Measurements from ENCODE around the gene MICOS13. TPM values are rescaled to one million over a fixed set of nuclear protein-coding genes. Genes with fewer than 3 reads are reported as not detected.

The MICOS13 gene
- polyA plus RNA-seq, 1 donor from 2014 or later = 46.0 TPM

GRCh38 chr19:5644037-5644436, 36.3 kb downstream of the MICOS13 start:
- H3F3A ChIP-seq (ENCODE audit: insufficient read depth, low read length, poor library complexity, severe bottlenecking) = no peaks in the 10 kb centered on the region
- no peaks in the 10 kb centered on the region for H3K9me3 ChIP-seq (ENCODE audit: low read length)
- peaks cover 5% of the 10 kb centered on the region for H3K36me3 ChIP-seq (ENCODE audit: insufficient read depth, low read length)
- H3K9ac ChIP-seq (ENCODE audit: low read length) = no peak overlapping the region
- H4K20me1 ChIP-seq (ENCODE audit: insufficient read depth) = peaks cover 13% of the 10 kb centered on the region
- peaks cover 67% of the 10 kb centered on the region for H3K79me2 ChIP-seq (replicated peaks; ENCODE audit: insufficient read depth, low read length)
- no peaks in the 10 kb centered on the region for H3K9me2 ChIP-seq (ENCODE audit: insufficient read depth, low read length)
- TF ChIP-seq CTCF (IDR thresholded peaks at IDR 0.05; ENCODE audit: poor library complexity, severe bottlenecking) (no peak), REST (IDR thresholded peaks at IDR 0.05; ENCODE audit: borderline replicate concordance) (no peak), EP300 (conservative IDR thresholded peaks at IDR 0.05; ENCODE audit: poor library complexity, severe bottlenecking) (no peak), SMC3 (conservative IDR thresholded peaks at IDR 0.05; ENCODE audit: poor library complexity) (no peak), RAD21 (conservative IDR thresholded peaks at IDR 0.05) (no peak), EZH2 (IDR thresholded peaks at IDR 0.05; ENCODE audit: borderline replicate concordance, insufficient read depth, low read length, poor library complexity, severe bottlenecking) (no peak), MXI1 (conservative IDR thresholded peaks at IDR 0.05; ENCODE audit: poor library complexity, severe bottlenecking) (no peak), POLR2AphosphoS5 (IDR thresholded peaks at IDR 0.05) (no peak), TAF1 (IDR thresholded peaks at IDR 0.05; ENCODE audit: low read depth) (no peak)
- H2AFZ ChIP-seq (ENCODE audit: low read depth, low read length) = no peak overlapping the region
- H3K4me3 ChIP-seq (ENCODE audit: low read length) = no peak overlapping the region
- H3K27ac ChIP-seq (ENCODE audit: low read length) = no peak overlapping the region
- no peak overlapping the region for H3K4me2 ChIP-seq (ENCODE audit: low read length)
- H3K27me3 ChIP-seq (ENCODE audit: insufficient read depth, low read depth, low read length) = no peaks in the 10 kb centered on the region

- Histone ChIP-seq H3K79me2 (replicated peaks; ENCODE audit: insufficient read depth, low read length) (peaks cover 77% of the 10 kb centered on the region), H3K9ac (ENCODE audit: low read length) (no peak overlapping the region), H3F3A (ENCODE audit: insufficient read depth, low read length, poor library complexity, severe bottlenecking) (no peaks in the 10 kb centered on the region), H3K9me2 (ENCODE audit: insufficient read depth, low read length) (no peaks in the 10 kb centered on the region), H3K9me3 (ENCODE audit: low read length) (no peaks in the 10 kb centered on the region), H3K27me3 (ENCODE audit: insufficient read depth, low read depth, low read length) (no peaks in the 10 kb centered on the region), H3K27ac (ENCODE audit: low read length) (no peak overlapping the region), H3K4me3 (ENCODE audit: low read length) (no peak overlapping the region), H4K20me1 (ENCODE audit: insufficient read depth) (peaks cover 13% of the 10 kb centered on the region), H3K4me2 (ENCODE audit: low read length) (no peak overlapping the region), H2AFZ (ENCODE audit: low read depth, low read length) (no peak overlapping the region), H3K36me3 (ENCODE audit: insufficient read depth, low read length) (peaks cover 5% of the 10 kb centered on the region)
- no peak for TF ChIP-seq EZH2 (IDR thresholded peaks at IDR 0.05; ENCODE audit: borderline replicate concordance, insufficient read depth, low read length, poor library complexity, severe bottlenecking)
- TF ChIP-seq TAF1 (IDR thresholded peaks at IDR 0.05; ENCODE audit: low read depth) = no peak
- TF ChIP-seq POLR2AphosphoS5 (IDR thresholded peaks at IDR 0.05) = no peak
- TF ChIP-seq EP300 (conservative IDR thresholded peaks at IDR 0.05; ENCODE audit: poor library complexity, severe bottlenecking) = no peak
- no peak for TF ChIP-seq RAD21 (conservative IDR thresholded peaks at IDR 0.05)
These were observed 37.3 kb downstream of the MICOS13 start for GRCh38 chr19:5643060-5643459.
